ENCODE measurements around the gene LMTK3.
"Not testable (repeated sequence)": the region's sequence is repeated elsewhere in the genome, so short reads cannot be mapped to it uniquely, and the experiment has no call there.

LMTK3 gene

GRCh38 chr19:48511800-48512503 lies at the start of gene LMTK3:
LMTK3 (minus strand) TSS chr19:48511835; CDS start chr19:48511576, 259 bp downstream.
- DNase-seq: no peak

- DNase-seq: no peak
These were observed 49.8 kb upstream of the LMTK3 start for GRCh38 chr19:48561412-48561811.

DNA sequence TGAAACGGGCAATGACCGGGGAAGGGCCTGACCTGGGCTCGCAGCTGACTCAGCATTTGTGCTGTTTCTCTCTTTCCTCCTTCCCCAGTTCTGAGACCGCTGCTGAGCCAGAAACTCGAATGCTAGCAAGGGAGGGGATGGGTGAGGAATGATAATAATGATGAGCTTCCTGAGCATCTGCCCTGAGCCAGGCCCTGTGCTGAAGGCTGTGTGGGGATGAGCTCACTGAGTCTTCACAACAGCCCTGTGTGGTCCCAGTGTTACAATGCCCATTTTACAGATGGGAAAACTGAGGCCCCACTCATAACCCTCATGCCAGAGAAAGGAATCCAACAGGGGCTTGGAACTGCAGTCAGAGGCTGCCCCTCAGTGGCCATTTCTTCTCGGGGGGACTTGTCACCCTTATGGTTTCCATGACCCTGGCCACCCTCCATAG lies 48.5 kb upstream of the LMTK3 start:
- DNase-seq: no peak

GRCh38 chr19:48558018-48558684 lies 46.5 kb upstream of the LMTK3 start:
- DNase-seq: peak; percentile 74

DNA sequence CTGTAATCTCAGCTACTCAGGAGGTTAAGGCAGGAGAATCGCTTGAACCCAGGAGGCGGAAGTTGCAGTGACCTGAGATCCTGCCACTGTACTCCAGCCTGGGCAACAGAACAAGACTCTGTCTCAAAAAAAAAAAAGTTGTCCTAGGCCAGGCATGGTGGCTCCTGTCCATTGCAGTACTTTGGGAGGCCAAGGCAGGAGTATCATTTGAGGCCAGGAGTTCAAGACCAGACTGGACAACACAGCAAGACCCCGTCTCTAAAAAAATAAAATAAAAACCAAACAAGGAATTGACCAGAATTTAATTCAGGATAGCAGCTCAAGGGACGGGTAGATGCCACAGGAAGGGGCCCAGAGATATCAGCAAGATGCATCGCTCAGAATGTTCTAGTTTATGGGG lies 45.2 kb upstream of the LMTK3 start:
- DNase-seq: no peak

DNA sequence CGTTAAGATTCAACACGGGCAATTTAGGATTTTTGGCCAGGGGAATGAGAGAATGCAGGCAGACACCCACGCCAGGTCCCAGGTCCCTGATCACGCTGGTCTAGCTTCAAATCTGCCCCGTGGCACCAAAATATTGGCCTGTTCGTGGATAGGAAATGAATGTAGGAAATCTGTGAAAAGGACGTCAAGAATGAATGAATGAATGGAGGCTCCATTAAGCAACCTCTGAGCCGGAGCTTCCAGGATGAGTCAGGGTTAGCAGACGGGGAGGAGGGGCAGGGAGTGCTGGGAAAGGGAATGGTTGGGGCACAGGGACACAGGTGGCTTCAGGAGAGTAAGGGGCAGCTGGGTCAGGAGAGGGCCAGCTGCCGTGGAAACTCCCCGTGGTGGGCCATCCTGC lies 44.5 kb upstream of the LMTK3 start:
- DNase-seq: no peak

DNA sequence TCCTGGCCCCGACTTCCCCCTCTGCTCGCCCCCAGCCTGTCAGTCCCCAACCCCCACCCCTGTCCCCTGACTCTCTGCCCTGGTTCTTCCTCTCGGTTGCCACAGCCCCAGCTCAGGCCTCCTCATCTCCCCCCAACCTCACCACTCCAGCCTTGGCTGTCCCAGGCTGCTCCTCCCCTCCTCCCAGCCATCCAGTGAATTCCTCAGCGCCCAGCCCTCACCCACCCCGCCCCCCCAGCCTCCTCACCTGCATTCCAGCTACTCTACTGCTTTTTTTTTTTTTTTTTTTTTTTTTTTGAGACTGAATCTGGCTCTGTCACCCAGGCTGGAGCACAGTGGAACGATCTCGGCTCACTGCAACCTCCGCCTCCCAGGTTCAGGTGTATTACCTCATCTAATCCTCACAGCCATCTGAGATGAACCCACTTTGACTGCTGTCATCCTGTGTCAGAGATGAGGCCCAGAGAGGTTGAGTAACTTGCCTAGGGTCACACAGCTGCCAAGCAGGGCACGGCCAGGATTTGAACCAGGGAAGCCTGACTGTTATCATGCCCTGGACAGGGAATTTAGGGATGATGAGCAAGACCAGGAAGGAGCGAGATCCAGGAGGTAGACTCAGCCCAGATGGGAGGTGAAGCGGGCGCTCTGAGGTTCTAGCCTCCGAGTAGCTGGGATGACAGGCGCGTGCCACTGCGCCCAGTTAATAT lies 42.9 kb upstream of the LMTK3 start:
- DNase-seq: no peak

GRCh38 chr19:48553676-48554384 lies 42.2 kb upstream of the LMTK3 start:
- DNase-seq: peak; percentile 6

DNA sequence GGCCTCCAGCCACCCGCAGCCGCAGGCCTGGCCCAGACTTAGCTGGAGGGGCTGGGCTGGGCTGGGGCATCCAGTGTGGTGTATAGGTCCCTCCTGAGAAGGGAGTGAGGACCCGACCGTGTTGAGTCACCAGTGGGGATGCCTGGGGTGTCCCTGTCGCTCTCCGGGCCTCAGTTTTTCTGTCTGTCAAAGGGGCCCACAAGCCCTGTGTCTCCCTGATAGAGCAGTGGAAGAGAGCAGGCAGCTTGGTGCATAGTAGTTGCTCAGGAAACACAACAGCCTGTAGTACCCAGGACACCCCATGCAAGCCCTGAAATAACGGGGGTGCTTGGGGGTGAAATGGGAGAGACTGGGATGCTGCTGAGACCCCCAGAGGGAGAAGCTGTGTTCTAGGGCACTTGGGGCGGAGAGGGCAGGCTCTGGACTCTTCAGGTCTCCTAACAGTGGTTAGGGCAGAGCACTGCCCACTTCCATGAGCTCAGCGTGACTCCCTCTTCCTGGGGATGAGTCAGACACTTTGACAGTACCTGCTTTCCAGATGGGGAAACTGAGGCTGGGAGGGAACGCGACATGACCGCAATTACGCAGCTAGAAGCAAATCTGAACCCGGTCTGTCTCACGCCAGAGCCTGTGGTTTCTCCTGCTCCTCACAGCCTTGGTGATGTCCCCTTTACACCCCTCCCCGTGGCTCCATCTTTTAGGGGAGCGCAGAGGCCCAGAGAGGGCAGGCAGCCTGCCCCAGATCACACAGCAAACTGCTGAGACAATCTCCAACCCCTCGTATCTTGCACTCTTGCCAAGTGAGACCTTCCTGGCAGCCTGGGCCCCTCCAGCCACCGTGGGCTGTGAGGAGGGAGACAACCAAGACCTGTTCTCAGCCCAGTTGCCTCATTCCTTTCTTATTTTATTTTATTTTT lies 41.0 kb upstream of the LMTK3 start:
- DNase-seq: no peak

DNA sequence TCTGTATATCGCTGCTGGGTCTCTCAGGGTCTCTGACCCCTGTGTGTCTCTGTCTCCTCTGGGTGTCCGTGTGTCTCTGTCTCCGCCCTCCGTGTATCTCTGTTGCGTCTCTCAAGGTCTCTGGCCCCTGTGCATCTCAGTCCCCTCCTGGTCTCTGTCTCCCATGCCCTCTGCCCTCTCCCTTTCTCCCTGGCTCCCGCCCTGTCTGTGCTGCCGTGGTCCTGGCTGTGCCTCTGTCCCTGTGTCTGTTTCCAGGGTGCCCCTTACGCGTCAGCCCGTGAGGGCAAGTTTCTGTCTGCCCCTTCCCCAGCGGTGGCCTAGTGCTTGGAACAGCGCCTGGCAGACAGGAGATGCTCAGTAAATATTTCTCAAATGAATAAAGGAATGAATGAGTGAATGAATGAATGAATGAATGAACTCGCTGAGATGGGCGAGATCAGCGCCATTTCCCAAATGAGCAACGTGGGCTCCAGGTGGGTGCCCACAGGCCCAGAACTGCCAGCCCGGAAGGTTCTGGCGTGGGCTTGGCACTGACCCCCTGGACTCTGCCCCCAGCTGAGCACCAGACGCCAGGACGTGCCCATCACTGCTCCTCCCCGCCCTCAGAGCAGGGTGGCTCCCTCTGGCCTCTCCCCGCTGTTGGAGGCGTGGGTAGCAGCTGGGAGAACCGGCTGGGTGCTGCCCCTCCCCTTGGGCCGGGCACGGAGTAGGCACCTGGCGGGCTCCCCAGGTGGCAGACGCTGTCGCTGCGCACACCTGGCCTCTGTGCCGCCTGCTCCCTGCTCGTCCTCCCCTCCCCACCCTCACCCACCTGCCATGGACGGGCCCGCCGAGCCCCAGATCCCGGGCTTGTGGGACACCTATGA lies 40.0 kb upstream of the LMTK3 start, which contains the start of gene SULT2B1:
SULT2B1 (plus strand) TSS at position 736 of the 866 bp plus-strand sequence; CDS start at position 817, 81 bp downstream.
- DNase-seq: no peak

DNA sequence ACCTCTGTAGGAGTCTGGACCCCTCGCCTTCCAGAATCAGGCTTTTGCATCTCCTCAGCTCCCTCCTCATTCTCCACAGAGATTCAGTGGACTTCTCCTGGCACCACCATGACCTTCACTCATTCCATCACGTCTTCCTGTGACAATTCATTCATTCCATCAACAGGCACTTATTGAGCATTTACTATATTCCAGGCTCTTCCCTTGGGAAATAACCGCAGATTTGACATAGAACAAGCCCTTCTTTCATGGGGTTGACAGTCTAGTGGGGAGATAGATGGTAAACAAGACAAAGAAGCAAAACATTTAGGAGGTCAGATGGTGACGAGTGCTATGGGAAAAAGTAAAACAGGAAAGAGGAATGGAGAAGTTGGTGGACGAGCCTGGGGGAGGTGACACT lies 37.7 kb upstream of the LMTK3 start:
- DNase-seq: no peak

DNA sequence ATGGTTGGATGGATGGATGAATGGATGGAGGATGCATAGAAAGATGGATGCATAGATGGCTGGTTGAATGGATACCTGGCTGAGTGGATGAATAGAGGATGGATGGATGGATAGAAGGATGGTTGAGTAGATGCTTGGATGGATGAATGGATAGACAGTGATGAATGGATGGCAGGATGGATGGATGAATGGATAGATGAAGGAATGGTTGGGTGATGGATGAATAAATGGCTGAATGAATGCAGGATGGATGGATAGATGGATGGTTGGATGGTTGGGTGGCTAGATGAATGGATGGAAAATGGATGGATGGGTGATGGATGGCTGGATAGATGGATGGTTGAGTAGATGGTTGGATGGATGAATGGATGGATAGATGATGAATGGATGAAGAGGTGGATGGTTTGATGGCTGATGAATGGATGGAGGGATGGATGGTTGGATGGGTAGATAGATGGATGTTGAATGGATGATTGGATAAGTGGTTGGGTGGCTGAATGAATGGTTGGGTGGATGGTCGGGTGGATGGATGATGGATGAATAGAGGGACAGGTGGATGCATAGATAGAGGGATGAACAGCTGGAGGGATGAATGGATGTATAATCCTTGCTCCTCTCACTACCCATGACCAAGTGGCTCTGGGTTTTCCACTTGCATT lies 36.7 kb upstream of the LMTK3 start:
- no peak for DNase-seq

DNA sequence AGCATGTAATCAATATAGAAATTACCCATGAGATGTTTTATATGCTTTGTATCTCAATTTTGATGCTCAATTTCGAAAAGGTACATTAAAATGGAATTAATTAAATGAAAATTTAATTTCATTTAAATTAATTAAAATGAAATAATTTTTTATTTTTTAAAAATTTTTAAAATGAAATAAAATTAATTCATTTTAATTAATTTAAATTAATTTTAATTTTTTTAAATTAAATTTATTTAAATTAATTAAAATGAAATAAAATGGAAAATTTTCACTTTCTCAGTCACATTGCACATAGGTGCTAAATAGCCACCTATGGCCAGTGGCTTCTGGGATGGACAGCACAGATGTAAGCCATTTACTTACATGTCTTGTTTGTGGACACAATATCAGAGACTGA lies 36.1 kb upstream of the LMTK3 start:
- no peak for DNase-seq

DNA sequence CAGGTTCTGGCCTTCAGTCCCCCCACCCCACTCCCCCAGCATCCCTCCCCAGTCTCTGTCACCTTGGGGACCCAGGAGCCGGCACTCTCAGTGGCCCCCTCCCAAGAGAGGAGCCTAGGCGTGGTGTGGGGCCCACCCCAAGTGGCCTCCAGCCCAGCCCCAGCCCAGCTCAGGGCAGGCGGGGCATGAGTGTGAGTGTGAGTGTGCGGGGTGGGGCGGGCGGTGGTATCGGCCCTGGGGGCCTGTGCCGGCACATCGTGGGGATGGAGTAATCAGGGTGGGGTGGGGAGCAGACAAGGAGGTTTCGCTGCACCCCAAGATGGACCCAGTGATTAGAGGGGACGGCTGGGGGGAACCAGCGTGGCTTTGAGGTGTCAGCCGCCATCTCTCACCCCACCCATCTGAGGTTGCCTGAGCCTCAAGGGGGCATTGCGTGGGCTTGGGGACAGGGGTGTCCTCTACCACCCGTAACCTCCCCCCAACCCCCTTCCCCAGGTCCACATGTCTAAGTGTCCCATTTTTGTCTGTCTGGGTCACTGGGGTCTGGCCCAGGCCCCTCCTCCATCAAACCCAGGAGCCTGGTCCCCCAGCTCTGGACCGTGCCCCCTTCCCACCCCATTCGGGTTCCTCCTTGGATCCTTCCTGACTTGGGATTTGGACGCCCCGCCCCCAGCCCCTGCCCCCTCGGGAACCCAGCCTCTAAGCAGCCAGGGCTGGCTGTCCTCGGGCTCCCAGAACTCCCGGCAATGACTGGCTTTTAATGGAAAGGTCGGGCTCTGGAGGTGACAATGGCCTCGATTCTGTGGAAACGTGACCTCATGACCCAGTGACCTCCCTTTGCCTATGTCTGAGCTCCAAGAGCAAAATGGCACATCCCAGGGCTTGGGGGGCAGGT lies 33.5 kb upstream of the LMTK3 start:
- DNase-seq: no peak

DNA sequence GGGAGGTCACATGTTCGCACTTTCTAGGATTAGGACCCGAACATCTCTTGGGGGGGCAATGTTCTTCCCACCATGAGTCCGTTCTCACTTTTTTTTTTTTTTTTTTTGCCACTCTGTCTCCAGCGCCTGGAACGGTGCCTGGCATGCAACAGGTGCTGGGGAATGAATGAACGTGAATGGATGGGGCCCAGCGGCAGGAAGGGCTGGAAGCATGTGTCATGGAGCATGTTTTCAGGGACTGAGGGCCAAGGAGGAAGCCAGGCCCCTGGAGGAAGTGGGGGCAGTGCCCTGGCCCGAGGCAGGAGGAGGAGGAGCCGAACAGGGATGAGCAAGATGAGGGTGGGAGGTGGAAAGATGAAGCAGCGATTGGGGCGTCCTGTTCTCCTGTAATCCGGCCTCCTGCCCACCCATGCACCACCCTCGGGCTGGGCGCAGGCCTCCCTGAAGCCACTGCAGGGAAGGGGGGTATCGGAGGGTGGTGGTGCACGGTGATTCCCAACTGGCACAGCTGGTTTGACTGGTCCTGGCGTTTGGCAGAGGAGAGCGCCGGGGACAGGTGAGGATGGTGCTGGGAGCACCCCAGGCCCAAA lies 31.6 kb upstream of the LMTK3 start:
- peak; percentile 61 for DNase-seq

DNA sequence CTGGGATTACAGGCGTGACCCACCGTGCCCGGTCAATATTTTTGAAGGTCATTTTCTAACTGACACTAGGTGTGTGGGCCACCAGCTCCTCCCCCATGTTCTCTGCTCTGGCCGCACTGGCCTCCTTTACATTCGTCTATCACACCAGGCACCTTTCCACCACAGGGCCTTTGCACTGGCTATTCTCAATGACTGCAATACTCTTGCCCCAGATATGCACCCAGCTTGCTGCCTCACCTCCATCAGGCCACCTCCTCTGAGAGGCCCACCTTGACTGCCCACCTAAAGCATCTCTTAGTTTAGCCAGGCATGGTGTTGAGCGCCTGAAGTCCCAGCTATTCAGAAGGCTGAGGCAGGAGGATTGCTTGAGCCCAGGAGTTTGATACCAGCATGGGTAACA lies 30.2 kb upstream of the LMTK3 start:
- no peak for DNase-seq

DNA sequence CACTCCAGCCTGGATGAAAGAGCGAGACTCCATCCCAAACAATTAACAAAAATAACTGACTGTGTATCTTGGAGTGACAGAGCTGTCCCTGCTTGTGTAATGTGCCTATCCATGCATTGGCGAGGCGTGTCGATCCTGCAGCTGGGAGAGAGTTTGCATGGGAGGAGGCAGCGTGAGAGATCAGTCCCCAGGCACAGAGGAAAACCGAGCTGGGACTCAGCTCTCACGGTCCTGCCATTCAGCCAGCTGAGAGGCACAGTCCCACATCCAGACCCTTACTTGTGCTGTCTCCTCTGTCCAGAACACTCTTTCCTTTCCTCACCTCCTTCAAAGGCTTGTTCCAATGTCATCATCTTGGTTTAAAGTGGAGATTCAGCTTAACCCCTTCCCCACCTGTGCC lies 28.5 kb upstream of the LMTK3 start:
- no peak for DNase-seq

DNA sequence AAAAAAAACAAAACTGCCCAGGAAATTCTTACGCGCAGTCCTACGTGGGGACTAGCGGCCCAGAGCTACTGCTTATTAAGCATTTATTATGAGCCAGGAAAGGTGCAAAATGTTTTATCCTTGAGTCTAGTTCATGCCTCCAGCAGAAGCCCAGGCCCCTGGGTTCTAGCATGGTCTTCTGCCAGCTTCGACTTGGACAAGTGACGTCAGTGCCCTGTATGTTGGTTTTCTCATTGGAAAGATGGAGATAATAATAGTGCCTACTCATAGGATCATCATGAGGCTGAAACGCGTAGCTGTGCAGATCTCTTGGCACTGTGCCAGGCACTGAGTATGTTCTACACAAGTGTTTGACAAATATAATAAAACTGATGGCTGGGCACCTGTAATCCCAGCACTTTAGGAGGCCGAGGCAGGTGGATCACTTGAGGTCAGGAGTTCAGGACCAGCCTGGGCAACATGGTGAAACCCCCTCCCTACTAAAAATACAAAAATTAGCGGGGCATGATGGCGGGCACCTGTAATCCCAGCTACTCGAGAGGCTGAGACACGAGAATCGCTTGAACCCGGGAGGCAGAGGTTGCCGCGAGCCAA lies 28.0 kb upstream of the LMTK3 start:
- DNase-seq: no peak

- DNase-seq: not testable (repeated sequence)
These were observed 26.4 kb upstream of the LMTK3 start for GRCh38 chr19:48538057-48538456.
